H9 (cell line): ENCODE measurements around the gene PTCRA. TPM values are rescaled to one million over a fixed set of nuclear protein-coding genes. Genes with fewer than 3 reads are reported as not detected.

Experiments used
- DNase-seq: peaks from one replicate; pipeline ENCODE4 v3.0.0-alpha.2; 2017
- H2AFZ ChIP-seq: one replicate; pipeline ENCODE4 v1.6.1; 2013; ENCODE audit warnings: mild to moderate bottlenecking, low read length, control low read depth, moderate library complexity
- H2AK5ac ChIP-seq: 2 replicates; pipeline ENCODE4 v1.6.1; 2013; ENCODE audit warnings: low read length, control low read depth, mixed read lengths; ENCODE audit not compliant: insufficient read length
- H2BK120ac ChIP-seq: one replicate; pipeline ENCODE4 v1.6.1; 2013; ENCODE audit warnings: low read depth, mild to moderate bottlenecking, low read length, control low read depth, inconsistent platforms; ENCODE audit not compliant: poor library complexity, severe bottlenecking
- H2BK12ac ChIP-seq: 2 replicates; pipeline ENCODE4 v1.6.1; 2013; ENCODE audit warnings: low read length, control low read depth, mixed read lengths, low read depth; ENCODE audit not compliant: insufficient read length
- H2BK15ac ChIP-seq: 2 replicates; pipeline ENCODE4 v1.6.1; 2013; ENCODE audit warnings: low read depth, low read length, control low read depth
- H2BK20ac ChIP-seq: one replicate; pipeline ENCODE4 v1.6.1; 2013; ENCODE audit warnings: low read depth, mild to moderate bottlenecking, low read length, control low read depth, inconsistent platforms; ENCODE audit not compliant: poor library complexity, severe bottlenecking
- H2BK5ac ChIP-seq: 2 replicates; pipeline ENCODE4 v1.6.1; 2013; ENCODE audit warnings: low read length, control low read depth, mixed read lengths; ENCODE audit not compliant: insufficient read length
- H3K14ac ChIP-seq: 2 replicates; pipeline ENCODE4 v1.6.1; 2013; ENCODE audit warnings: low read length, control low read depth; ENCODE audit not compliant: insufficient read depth
- H3K18ac ChIP-seq: 2 replicates; pipeline ENCODE4 v1.6.1; 2013; ENCODE audit warnings: low read depth, mild to moderate bottlenecking, mixed read lengths, low read length, control low read depth; ENCODE audit not compliant: insufficient read length
- H3K23ac ChIP-seq: 2 replicates; pipeline ENCODE4 v1.6.1; 2013; ENCODE audit warnings: low read length, control low read depth, mixed read lengths, low read depth; ENCODE audit not compliant: insufficient read length
- H3K23me2 ChIP-seq: 2 replicates; pipeline ENCODE4 v1.6.1; 2013; ENCODE audit warnings: low read depth, mild to moderate bottlenecking, mixed read lengths, low read length, control low read depth; ENCODE audit not compliant: insufficient read length, poor library complexity, severe bottlenecking
- H3K27ac ChIP-seq: 2 replicates; pipeline ENCODE4 v1.5.1; 2013; ENCODE audit warnings: low read length, control low read depth, mixed read lengths, low read depth; ENCODE audit not compliant: insufficient read length
- H3K27me3 ChIP-seq: 2 replicates; pipeline ENCODE4 v1.6.1; 2013; ENCODE audit warnings: low read length, control low read depth, inconsistent platforms; ENCODE audit not compliant: insufficient read depth
- H3K4ac ChIP-seq: 2 replicates; pipeline ENCODE4 v1.6.1; 2013; ENCODE audit warnings: low read depth, mild to moderate bottlenecking, control low read depth, inconsistent platforms, low read length, moderate library complexity
- H3K4me1 ChIP-seq: 2 replicates; pipeline ENCODE4 v1.6.1; 2013; ENCODE audit warnings: low read length, control low read depth, inconsistent platforms; ENCODE audit not compliant: insufficient read depth
- H3K4me2 ChIP-seq: 2 replicates; pipeline ENCODE4 v1.6.1; 2013; ENCODE audit warnings: low read length, control low read depth, mixed read lengths; ENCODE audit not compliant: insufficient read length, insufficient read depth
- H3K56ac ChIP-seq: 2 replicates; pipeline ENCODE4 v1.6.1; 2013; ENCODE audit warnings: low read depth, mild to moderate bottlenecking, mixed read lengths, low read length, control low read depth; ENCODE audit not compliant: insufficient read length
- H3K79me1 ChIP-seq: 2 replicates; pipeline ENCODE4 v1.6.1; 2013; ENCODE audit warnings: low read depth, mild to moderate bottlenecking, moderate library complexity, low read length, control low read depth, inconsistent platforms; ENCODE audit not compliant: insufficient read depth, poor library complexity, severe bottlenecking
- H3K79me2 ChIP-seq: 2 replicates; pipeline ENCODE4 v1.6.1; 2013; ENCODE audit warnings: low read length, control low read depth, inconsistent platforms; ENCODE audit not compliant: insufficient read depth
- H3K9ac ChIP-seq: 2 replicates; pipeline ENCODE4 v1.6.1; 2013; ENCODE audit warnings: low read length, control low read depth, mixed read lengths; ENCODE audit not compliant: insufficient read length; ENCODE audit errors: extremely low read depth
- H3K9me3 ChIP-seq: one replicate; pipeline ENCODE4 v1.6.1; 2013; ENCODE audit warnings: low read depth, low read length, inconsistent platforms; ENCODE audit not compliant: control insufficient read depth
- H3T11ph ChIP-seq: one replicate; pipeline ENCODE4 v1.6.1; 2013; ENCODE audit warnings: mild to moderate bottlenecking, low read length, control low read depth, inconsistent platforms
- H4K20me1 ChIP-seq: one replicate; pipeline ENCODE4 v1.6.1; 2013; ENCODE audit not compliant: control insufficient read depth, insufficient read length, insufficient read depth
- H4K5ac ChIP-seq: 2 replicates; pipeline ENCODE4 v1.6.1; 2013; ENCODE audit warnings: low read depth, mild to moderate bottlenecking, mixed read lengths, low read length, control low read depth; ENCODE audit not compliant: insufficient read length
- H4K8ac ChIP-seq: replicated peaks from 2 replicates; pipeline ENCODE4 v1.6.1; 2013; ENCODE audit warnings: low read length, control low read depth, mixed read lengths, low read depth; ENCODE audit not compliant: insufficient read length
- H4K91ac ChIP-seq: 2 replicates; pipeline ENCODE4 v1.6.1; 2013; ENCODE audit warnings: low read depth, mild to moderate bottlenecking, moderate library complexity, mixed read lengths, low read length, control low read depth; ENCODE audit not compliant: insufficient read length
- H3K27ac Mint-ChIP-seq, 3 experiments: 2 replicates in 2 of 3; 3 replicates in 1 of 3; pipeline ENCODE4 v1.8.0; 2020 to 2021; ENCODE audit warnings: mixed read lengths in 3 of 3, mild to moderate bottlenecking in 1 of 3, moderate library complexity in 1 of 3
- H3K27me3 Mint-ChIP-seq: 2 replicates; pipeline ENCODE4 v1.8.0; 2021; ENCODE audit warnings: low read depth, mild to moderate bottlenecking, moderate library complexity, mixed read lengths
- H3K36me3 Mint-ChIP-seq, 3 experiments: 2 replicates in 2 of 3; 3 replicates in 1 of 3; pipeline ENCODE4 v1.8.0; 2020 to 2021; ENCODE audit warnings: low read depth in 3 of 3, mixed read lengths in 3 of 3; ENCODE audit not compliant: insufficient read depth in 1 of 3
- H3K4me1 Mint-ChIP-seq, 2 experiments: 2 replicates each; pipeline ENCODE4 v1.8.0; 2020; ENCODE audit warnings: mixed read lengths in 2 of 2
- H3K4me3 Mint-ChIP-seq, 2 experiments: 2 replicates in 1 of 2; 3 replicates in 1 of 2; pipeline ENCODE4 v1.8.0; 2020 to 2021; ENCODE audit warnings: mild to moderate bottlenecking in 2 of 2, mixed read lengths in 2 of 2, moderate library complexity in 1 of 2
- H3K9me3 Mint-ChIP-seq, 2 experiments: 2 replicates in 1 of 2; 3 replicates in 1 of 2; pipeline ENCODE4 v1.8.0; 2020; ENCODE audit warnings: mild to moderate bottlenecking in 2 of 2, mixed read lengths in 2 of 2, moderate library complexity in 1 of 2
- CTCF ChIP-seq: fragments of 200-600 bp; sonication (generic); conservative IDR thresholded peaks from 3 replicates; pipeline ENCODE4 v1.8.0; 2021; ENCODE audit warnings: antibody characterized with exemption, mild to moderate bottlenecking
- WGBS: extraction: QIAGEN DNeasy Blood & Tissue Kit; methylation state at CpG from one replicate; pipeline ENCODE4 v1.1.7; 2013; ENCODE audit warnings: missing lambda C conversion rate, low lambda C conversion rate, mixed read lengths; ENCODE audit not compliant: insufficient read length; ENCODE audit errors: extremely low coverage; 5-methylcytosine and 5-hydroxymethylcytosine counted together
- total RNA-seq: library from RNA; stranded (reverse); gene quantifications from 2 replicates; pipeline ENCODE4 v1.2.1, GENCODE V29; 2021

Gene PTCRA
- total RNA-seq, 1 experiment from 2014 or later, result not detected

DNA sequence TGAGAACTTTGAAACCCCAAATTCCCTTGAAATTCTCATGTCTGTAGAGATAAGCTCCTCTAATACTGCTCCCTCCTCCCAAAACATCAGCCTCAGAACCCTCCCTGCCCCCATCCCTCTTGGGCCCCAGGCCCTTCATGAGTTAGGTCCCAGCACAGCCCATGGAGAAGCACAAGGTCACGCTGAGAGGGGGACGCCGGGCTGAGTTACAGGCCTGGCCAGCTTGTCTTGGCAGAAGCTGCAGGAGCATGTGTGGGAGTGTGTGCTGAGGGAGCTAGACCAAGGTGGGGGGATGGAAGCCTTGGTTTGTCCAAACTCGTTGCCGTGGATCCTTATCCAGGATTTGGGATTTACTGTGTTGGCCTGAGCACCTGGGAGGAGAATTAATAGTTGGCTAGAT is 8.5 kb upstream of the PTCRA start:
- Mint-ChIP-seq H3K36me3 (no peaks in the 10 kb centered on the region), H3K9me3 (no peaks in the 10 kb centered on the region; a peak in 1 of 5 replicates), H3K27me3 (0 out of 2 replicates have a peak, but pooled peaks cover 1% of the 10 kb centered on the region), H3K4me1 (peaks cover 7 to 10% of the 10 kb centered on the region in 2 experiments; a peak in 3 of 4 replicates), H3K27ac (no peak overlapping the region), H3K4me3 (no peak overlapping the region)
- H3K18ac ChIP-seq, result no peak overlapping the region
- H3K4ac ChIP-seq, result no peak overlapping the region
- no peak overlapping the region for H4K8ac ChIP-seq
- no peak overlapping the region for H3K9ac ChIP-seq
- H3K23me2 ChIP-seq, result no peaks in the 10 kb centered on the region
- no peaks in the 10 kb centered on the region for H3K79me2 ChIP-seq
- no peak overlapping the region for H3T11ph ChIP-seq
- H3K56ac ChIP-seq, result no peak overlapping the region
- no CpG with 5 or more reads among the region's 5 CpGs for WGBS
- no peak overlapping the region for H2BK12ac ChIP-seq
- no peaks in the 10 kb centered on the region for H3K9me3 ChIP-seq
- H4K20me1 ChIP-seq, result no peaks in the 10 kb centered on the region
- H2BK120ac ChIP-seq, result no peak overlapping the region
- no peak overlapping the region for H4K91ac ChIP-seq
- H3K23ac ChIP-seq, result no peak overlapping the region
- no peak overlapping the region for H3K27ac ChIP-seq
- H3K14ac ChIP-seq, result no peak overlapping the region; the same call in 1 of the 2 replicates
- no peak for DNase-seq
- no peak for TF ChIP-seq CTCF
- H2AK5ac ChIP-seq, result no peak overlapping the region
- no peak overlapping the region for H2BK5ac ChIP-seq
- no peaks in the 10 kb centered on the region for H3K27me3 ChIP-seq
- no peaks in the 10 kb centered on the region for H3K79me1 ChIP-seq
- H2BK20ac ChIP-seq, result no peak overlapping the region
- H2BK15ac ChIP-seq, result no peak overlapping the region
- H3K4me2 ChIP-seq, result no peak overlapping the region
- H4K5ac ChIP-seq, result no peak overlapping the region
- no peak overlapping the region for H2AFZ ChIP-seq
- H3K4me1 ChIP-seq, result no peaks in the 10 kb centered on the region
